Trophoblast cell (in vitro differentiated cells and primary cell): Measurements from ENCODE around the gene NRXN2.
"Not testable (repeated sequence)": the region's sequence is repeated elsewhere in the genome, so short reads cannot be mapped to it uniquely, and the experiment has no call there.

ENCODE experiments used
- DNase-seq, 2 donors: peaks; one replicate each; pipeline ENCODE4 v3.0.0-alpha.2; 2016
- H2AFZ ChIP-seq: 2 replicates; pipeline ENCODE4 v1.6.1; 2013; ENCODE audit warnings: low read length, moderate library complexity, mild to moderate bottlenecking; ENCODE audit not compliant: insufficient read depth, poor library complexity
- H2AK5ac ChIP-seq: 2 replicates; pipeline ENCODE4 v1.6.1; 2013; ENCODE audit warnings: mild to moderate bottlenecking, low read length
- H2BK120ac ChIP-seq: 2 replicates; pipeline ENCODE4 v1.6.1; 2013; ENCODE audit warnings: low read length, mild to moderate bottlenecking, moderate library complexity; ENCODE audit not compliant: insufficient read depth, poor library complexity
- H2BK12ac ChIP-seq: 2 replicates; pipeline ENCODE4 v1.6.1; 2013; ENCODE audit warnings: mild to moderate bottlenecking, low read length, moderate library complexity
- H2BK5ac ChIP-seq: 2 replicates; pipeline ENCODE4 v1.6.1; 2013; ENCODE audit warnings: low read length, low read depth, moderate library complexity, mild to moderate bottlenecking; ENCODE audit not compliant: poor library complexity
- H3K14ac ChIP-seq: 2 replicates; pipeline ENCODE4 v1.6.1; 2013; ENCODE audit warnings: mild to moderate bottlenecking, low read length
- H3K18ac ChIP-seq: 2 replicates; pipeline ENCODE4 v1.6.1; 2013; ENCODE audit warnings: mild to moderate bottlenecking, low read length
- H3K23ac ChIP-seq: 2 replicates; pipeline ENCODE4 v1.6.1; 2013; ENCODE audit warnings: low read length
- H3K27ac ChIP-seq: 2 replicates; pipeline ENCODE4 v1.5.1; 2013; ENCODE audit warnings: low read depth, mild to moderate bottlenecking, inconsistent platforms, low read length, moderate library complexity
- H3K27me3 ChIP-seq: 2 replicates; pipeline ENCODE4 v1.6.1; 2013; ENCODE audit warnings: inconsistent platforms, mild to moderate bottlenecking, low read length, moderate library complexity; ENCODE audit not compliant: insufficient read depth
- H3K36me3 ChIP-seq, 2 experiments: 1 replicate in 1 of 2; 2 replicates in 1 of 2; pipeline ENCODE4 v1.6.1; 2013; ENCODE audit warnings: low read length in 2 of 2, mild to moderate bottlenecking in 2 of 2, moderate library complexity in 1 of 2; ENCODE audit not compliant: insufficient read depth in 2 of 2, control insufficient read depth in 1 of 2
- H3K4ac ChIP-seq: 2 replicates; pipeline ENCODE4 v1.6.1; 2013; ENCODE audit warnings: low read depth, mild to moderate bottlenecking, low read length, moderate library complexity
- H3K4me1 ChIP-seq, 2 experiments: 1 replicate in 1 of 2; 2 replicates in 1 of 2; pipeline ENCODE4 v1.6.1; 2013; ENCODE audit warnings: low read length in 2 of 2, mild to moderate bottlenecking in 2 of 2, moderate library complexity in 1 of 2; ENCODE audit not compliant: insufficient read depth in 2 of 2, control insufficient read depth in 1 of 2
- H3K4me2 ChIP-seq: 2 replicates; pipeline ENCODE4 v1.6.1; 2013; ENCODE audit warnings: inconsistent platforms, mild to moderate bottlenecking, low read length, moderate library complexity
- H3K4me3 ChIP-seq: 2 replicates; pipeline ENCODE4 v1.5.1; 2013; ENCODE audit warnings: mild to moderate bottlenecking, low read depth, low read length, inconsistent platforms
- H3K79me1 ChIP-seq: one replicate; pipeline ENCODE4 v1.6.1; 2013; ENCODE audit warnings: low read length
- H3K79me2 ChIP-seq: 2 replicates; pipeline ENCODE4 v1.6.1; 2013; ENCODE audit warnings: low read length, mild to moderate bottlenecking; ENCODE audit not compliant: control insufficient read depth, insufficient read depth, poor library complexity
- H3K9ac ChIP-seq: 2 replicates; pipeline ENCODE4 v1.6.1; 2013; ENCODE audit warnings: mild to moderate bottlenecking, low read length
- H3K9me3 ChIP-seq: 2 replicates; pipeline ENCODE4 v1.6.1; 2013; ENCODE audit warnings: low read depth, mild to moderate bottlenecking, control low read depth, inconsistent platforms, low read length; ENCODE audit not compliant: insufficient read depth
- H4K12ac ChIP-seq: 2 replicates; pipeline ENCODE4 v1.6.1; 2013; ENCODE audit warnings: low read depth, mild to moderate bottlenecking, low read length, moderate library complexity
- H4K8ac ChIP-seq: 2 replicates; pipeline ENCODE4 v1.6.1; 2013; ENCODE audit warnings: low read depth, mild to moderate bottlenecking, low read length, moderate library complexity
- H4K91ac ChIP-seq: one replicate; pipeline ENCODE4 v1.6.1; 2013; ENCODE audit warnings: low read depth, mild to moderate bottlenecking, low read length, moderate library complexity
- WGBS: extraction: QIAGEN DNeasy Blood & Tissue Kit; methylation state at CpG from one replicate; pipeline ENCODE4 v1.1.7; 2013; ENCODE audit warnings: missing lambda C conversion rate; ENCODE audit not compliant: insufficient read length, insufficient coverage; ENCODE audit errors: extremely low coverage; 5-methylcytosine and 5-hydroxymethylcytosine counted together

The NRXN2 gene

GRCh38 chr11:64705501-64705900, 17.5 kb downstream of the NRXN2 start:
- Histone ChIP-seq H2BK5ac (no peak overlapping the region), H3K27me3 (peaks cover 2% of the 10 kb centered on the region), H3K4ac (no peak overlapping the region), H3K79me2 (no peaks in the 10 kb centered on the region), H3K23ac (no peak overlapping the region), H2BK12ac (no peak overlapping the region), H3K18ac (no peak overlapping the region), H3K14ac (no peak overlapping the region), H3K4me2 (no peak overlapping the region), H4K12ac (no peak overlapping the region), H3K9ac (no peak overlapping the region), H2BK120ac (no peak overlapping the region), H2AFZ (no peak overlapping the region), H3K4me3 (no peak overlapping the region), H3K27ac (no peak overlapping the region), H3K36me3 (no peaks in the 10 kb centered on the region), H3K9me3 (no peaks in the 10 kb centered on the region), H3K4me1 (no peaks in the 10 kb centered on the region), H4K8ac (no peak overlapping the region), H3K79me1 (no peaks in the 10 kb centered on the region), H2AK5ac (no peak overlapping the region), H4K91ac (no peak overlapping the region)
- no peak for DNase-seq
- WGBS, result no CpG with 5 or more reads among the region's 2 CpGs

GRCh38 chr11:64703048-64703447, 19.9 kb downstream of the NRXN2 start:
- Histone ChIP-seq H2BK5ac (no peak overlapping the region), H3K4ac (no peak overlapping the region), H2AFZ (no peak overlapping the region), H3K4me3 (no peak overlapping the region), H2AK5ac (no peak overlapping the region), H3K79me2 (no peaks in the 10 kb centered on the region), H3K79me1 (no peaks in the 10 kb centered on the region), H3K18ac (no peak overlapping the region), H3K9me3 (no peaks in the 10 kb centered on the region), H3K36me3 (no peaks in the 10 kb centered on the region), H3K9ac (no peak overlapping the region), H2BK120ac (no peak overlapping the region), H4K91ac (no peak overlapping the region), H2BK12ac (no peak overlapping the region), H3K27me3 (peaks cover 3% of the 10 kb centered on the region), H4K8ac (no peak overlapping the region), H3K27ac (no peak overlapping the region), H3K4me2 (no peak overlapping the region), H4K12ac (no peak overlapping the region), H3K14ac (no peak overlapping the region), H3K4me1 (no peaks in the 10 kb centered on the region), H3K23ac (no peak overlapping the region)
- no peak for DNase-seq
- no CpG with 5 or more reads among the region's 2 CpGs for WGBS

GRCh38 chr11:64701956-64702355, 21.0 kb downstream of the NRXN2 start:
- H3K23ac ChIP-seq, H3K14ac ChIP-seq: not testable (repeated sequence)

GRCh38 chr11:64698427-64698826, 24.6 kb downstream of the NRXN2 start:
- no peak overlapping the region for H3K4me2 ChIP-seq

More at GRCh38 chr11:64701956-64702355, 21.0 kb downstream of the NRXN2 start:
- H2AFZ ChIP-seq, H3K79me1 ChIP-seq, H3K4me1 ChIP-seq, H4K91ac ChIP-seq, H3K4ac ChIP-seq, H2BK12ac ChIP-seq, H3K79me2 ChIP-seq, H4K8ac ChIP-seq, DNase-seq, H2AK5ac ChIP-seq, H3K9me3 ChIP-seq, H3K9ac ChIP-seq, H2BK120ac ChIP-seq, H3K27me3 ChIP-seq, H4K12ac ChIP-seq, H3K27ac ChIP-seq, H3K36me3 ChIP-seq, H3K4me2 ChIP-seq, H3K4me3 ChIP-seq, H3K18ac ChIP-seq, H2BK5ac ChIP-seq: not testable (repeated sequence)
- no CpG with 5 or more reads among the region's 29 CpGs for WGBS

More at GRCh38 chr11:64698427-64698826, 24.6 kb downstream of the NRXN2 start:
- no CpG with 5 or more reads among the region's 1 CpG for WGBS
- H3K27ac ChIP-seq, result no peak overlapping the region
- no peak overlapping the region for H2BK12ac ChIP-seq
- H2BK5ac ChIP-seq, result no peak overlapping the region
- H2BK120ac ChIP-seq, result no peak overlapping the region
- H3K14ac ChIP-seq, result no peak overlapping the region
- no peak overlapping the region for H4K12ac ChIP-seq
- H3K18ac ChIP-seq, result no peak overlapping the region
- H3K36me3 ChIP-seq, result no peaks in the 10 kb centered on the region
- no peaks in the 10 kb centered on the region for H3K9me3 ChIP-seq
- no peaks in the 10 kb centered on the region for H3K79me1 ChIP-seq
- H4K91ac ChIP-seq, result no peak overlapping the region
- H3K4me3 ChIP-seq, result no peak overlapping the region
- no peak overlapping the region for H3K4ac ChIP-seq
- H2AK5ac ChIP-seq, result no peak overlapping the region
- no peak overlapping the region for H4K8ac ChIP-seq
- H3K27me3 ChIP-seq, result peaks cover 3% of the 10 kb centered on the region
- DNase-seq, result no peak
- no peak overlapping the region for H3K9ac ChIP-seq
- no peaks in the 10 kb centered on the region for H3K79me2 ChIP-seq
- no peaks in the 10 kb centered on the region for H3K4me1 ChIP-seq
- H2AFZ ChIP-seq, result no peak overlapping the region
- H3K23ac ChIP-seq, result no peak overlapping the region
